PC-9 (cell line): Measurements from ENCODE around the gene TENM4.

Experiments used
- CTCF ChIP-seq: fragments of 200-600 bp; sonication (generic); conservative IDR thresholded peaks from 2 replicates; pipeline ENCODE4 v1.6.1; 2017; ENCODE audit warnings: mixed run types, antibody characterized with exemption, mild to moderate bottlenecking, moderate library complexity
- EZH2 ChIP-seq: fragments of 200-600 bp; sonication (generic); IDR thresholded peaks from 2 replicates; pipeline ENCODE4 v1.8.0; 2017; ENCODE audit warnings: antibody characterized with exemption, low read depth

- TF ChIP-seq CTCF: no peak
- TF ChIP-seq EZH2: no peak
These were observed 404.9 kb downstream of the TENM4 start for GRCh38 chr11:79035881-79036280.
